Endothelial cell of umbilical vein (primary cell): ENCODE results near the gene AHRR.
"Not testable (repeated sequence)": the region's sequence is repeated elsewhere in the genome, so short reads cannot be mapped to it uniquely, and the experiment has no call there.

ENCODE experiments used
- JUN ChIP-seq: IDR thresholded peaks from 2 replicates; pipeline ENCODE4 v1.6.1; 2011; ENCODE audit warnings: borderline replicate concordance, low read depth; ENCODE audit not compliant: insufficient read length, insufficient read depth
- MYC ChIP-seq: IDR thresholded peaks from one replicate; pipeline ENCODE4 v1.6.1; 2011; ENCODE audit warnings: mild to moderate bottlenecking, low read depth, low read length
- POLR2A ChIP-seq: IDR thresholded peaks from 2 replicates; pipeline ENCODE4 v1.6.1; 2012; ENCODE audit warnings: low read depth, mild to moderate bottlenecking, control low read depth, low read length
- POLR2AphosphoS5 ChIP-seq: IDR thresholded peaks from 2 replicates; pipeline ENCODE4 v1.6.1; 2012; ENCODE audit warnings: low read depth, mild to moderate bottlenecking, control low read depth, low read length, moderate library complexity; ENCODE audit not compliant: insufficient read depth
- TF ChIP-seq, protein P1 (sequence below), 2 donors: IDR thresholded peaks; 1 replicate in 1 of 2; 2 replicates in 1 of 2; pipeline ENCODE4 v1.5.1; 2011; ENCODE audit warnings: low read length in 2 of 2, mild to moderate bottlenecking in 2 of 2, moderate library complexity in 2 of 2, control low read depth in 1 of 2, inconsistent platforms in 1 of 2, low read depth in 1 of 2; ENCODE audit not compliant: insufficient read depth in 1 of 2; ENCODE audit errors: extremely low read depth in 1 of 2
- TF ChIP-seq, protein P2 (sequence below): IDR thresholded peaks from 2 replicates; pipeline ENCODE4 v1.6.1; 2011; ENCODE audit not compliant: insufficient read depth, insufficient read length

DNA sequence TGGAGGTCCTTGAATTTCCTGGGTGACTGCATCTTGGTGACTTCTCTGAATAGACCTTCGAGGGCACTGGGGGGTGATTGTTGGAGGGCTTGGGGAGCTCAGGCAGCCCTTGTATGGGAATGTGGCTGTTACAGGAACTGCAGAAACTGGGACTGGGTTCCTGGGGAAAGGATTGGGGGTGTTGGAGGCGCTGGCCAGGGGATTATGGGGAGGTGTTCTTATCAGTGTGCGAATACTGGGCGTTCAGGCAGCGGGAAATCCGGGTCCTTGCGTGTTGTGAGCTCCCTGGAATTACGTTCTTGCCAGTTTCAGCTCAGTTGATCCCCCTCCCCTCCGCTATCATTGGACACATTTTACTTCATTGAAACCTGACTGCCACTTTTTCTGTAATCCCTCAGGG is 48.4 kb upstream of the AHRR start:
- TF ChIP-seq, protein P1, sequence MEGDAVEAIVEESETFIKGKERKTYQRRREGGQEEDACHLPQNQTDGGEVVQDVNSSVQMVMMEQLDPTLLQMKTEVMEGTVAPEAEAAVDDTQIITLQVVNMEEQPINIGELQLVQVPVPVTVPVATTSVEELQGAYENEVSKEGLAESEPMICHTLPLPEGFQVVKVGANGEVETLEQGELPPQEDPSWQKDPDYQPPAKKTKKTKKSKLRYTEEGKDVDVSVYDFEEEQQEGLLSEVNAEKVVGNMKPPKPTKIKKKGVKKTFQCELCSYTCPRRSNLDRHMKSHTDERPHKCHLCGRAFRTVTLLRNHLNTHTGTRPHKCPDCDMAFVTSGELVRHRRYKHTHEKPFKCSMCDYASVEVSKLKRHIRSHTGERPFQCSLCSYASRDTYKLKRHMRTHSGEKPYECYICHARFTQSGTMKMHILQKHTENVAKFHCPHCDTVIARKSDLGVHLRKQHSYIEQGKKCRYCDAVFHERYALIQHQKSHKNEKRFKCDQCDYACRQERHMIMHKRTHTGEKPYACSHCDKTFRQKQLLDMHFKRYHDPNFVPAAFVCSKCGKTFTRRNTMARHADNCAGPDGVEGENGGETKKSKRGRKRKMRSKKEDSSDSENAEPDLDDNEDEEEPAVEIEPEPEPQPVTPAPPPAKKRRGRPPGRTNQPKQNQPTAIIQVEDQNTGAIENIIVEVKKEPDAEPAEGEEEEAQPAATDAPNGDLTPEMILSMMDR (IDR thresholded peaks at IDR 0.05; ENCODE audit: extremely low read depth in 1 of 2, insufficient read depth in 1 of 2, low read depth in 1 of 2, low read length in 2 of 2) = not testable (repeated sequence)
- TF ChIP-seq JUN, POLR2AphosphoS5, POLR2A, MYC: not testable (repeated sequence)
- TF ChIP-seq, protein P2, sequence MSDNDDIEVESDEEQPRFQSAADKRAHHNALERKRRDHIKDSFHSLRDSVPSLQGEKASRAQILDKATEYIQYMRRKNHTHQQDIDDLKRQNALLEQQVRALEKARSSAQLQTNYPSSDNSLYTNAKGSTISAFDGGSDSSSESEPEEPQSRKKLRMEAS = not testable (repeated sequence)
